ENCODE measurements around the gene ACSS1.

Gene ACSS1

DNA sequence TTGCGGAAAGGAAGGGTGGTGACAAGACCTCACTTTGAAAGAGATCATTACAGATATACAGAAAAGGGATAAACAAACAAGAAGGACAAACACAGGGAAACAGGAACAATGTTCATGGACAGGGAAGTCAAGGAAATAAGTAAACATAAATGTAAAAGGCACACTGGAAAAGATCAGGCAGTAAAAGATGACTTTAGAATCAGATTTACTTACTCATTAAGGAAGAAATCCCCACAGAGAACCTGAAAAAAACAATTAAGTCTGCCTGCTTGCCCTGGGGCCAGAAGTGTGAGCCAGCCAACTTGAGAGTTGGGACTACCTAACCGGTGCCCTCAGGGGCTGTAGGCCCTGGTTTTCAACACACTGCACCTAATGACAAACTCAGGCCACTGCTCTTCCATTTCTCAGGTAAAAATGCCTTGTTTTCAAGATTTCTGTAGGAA lies 67.1 kb downstream of the ACSS1 start:
- no peaks in the 10 kb centered on the region for H3K9me3 ChIP-seq (ENCODE audit: control insufficient read depth, insufficient read depth, low read length)
- H3K36me3 ChIP-seq (ENCODE audit: insufficient read depth, low read length), result peaks cover 3% of the 10 kb centered on the region; the same call in 1 of the 2 replicates
- no peak overlapping the region for H3K9ac ChIP-seq (ENCODE audit: low read depth, low read length)
- 0 out of 2 replicates have a peak, but pooled peaks cover 8% of the 10 kb centered on the region for H3K4me1 ChIP-seq (ENCODE audit: insufficient read depth, low read length)

DNA sequence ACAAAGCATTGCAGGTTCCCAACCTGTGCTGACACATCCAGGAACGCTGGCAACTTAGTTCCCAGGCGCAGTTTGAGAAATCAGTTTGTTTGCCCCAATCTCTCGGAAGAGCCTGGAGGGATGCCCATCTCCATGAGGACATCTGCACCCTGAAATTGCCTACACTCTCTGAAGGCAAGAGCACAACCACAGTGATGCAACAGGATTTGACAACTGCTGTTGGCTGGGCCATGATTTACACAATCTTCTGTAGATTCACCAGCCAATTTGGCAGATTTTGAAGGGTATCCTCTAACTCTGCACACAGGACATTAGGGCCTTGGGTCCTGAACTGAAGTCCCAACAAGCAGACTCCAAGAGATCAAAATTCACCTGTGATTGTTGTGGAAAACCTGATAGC lies 68.8 kb downstream of the ACSS1 start:
- H3K9ac ChIP-seq (ENCODE audit: low read depth, low read length), result no peak overlapping the region
- peaks cover 3% of the 10 kb centered on the region; the same call in 1 of the 2 replicates for H3K36me3 ChIP-seq (ENCODE audit: insufficient read depth, low read length)
- no peaks in the 10 kb centered on the region for H3K9me3 ChIP-seq (ENCODE audit: control insufficient read depth, insufficient read depth, low read length)
- 0 out of 2 replicates have a peak, but pooled peaks cover 8% of the 10 kb centered on the region for H3K4me1 ChIP-seq (ENCODE audit: insufficient read depth, low read length)

DNA sequence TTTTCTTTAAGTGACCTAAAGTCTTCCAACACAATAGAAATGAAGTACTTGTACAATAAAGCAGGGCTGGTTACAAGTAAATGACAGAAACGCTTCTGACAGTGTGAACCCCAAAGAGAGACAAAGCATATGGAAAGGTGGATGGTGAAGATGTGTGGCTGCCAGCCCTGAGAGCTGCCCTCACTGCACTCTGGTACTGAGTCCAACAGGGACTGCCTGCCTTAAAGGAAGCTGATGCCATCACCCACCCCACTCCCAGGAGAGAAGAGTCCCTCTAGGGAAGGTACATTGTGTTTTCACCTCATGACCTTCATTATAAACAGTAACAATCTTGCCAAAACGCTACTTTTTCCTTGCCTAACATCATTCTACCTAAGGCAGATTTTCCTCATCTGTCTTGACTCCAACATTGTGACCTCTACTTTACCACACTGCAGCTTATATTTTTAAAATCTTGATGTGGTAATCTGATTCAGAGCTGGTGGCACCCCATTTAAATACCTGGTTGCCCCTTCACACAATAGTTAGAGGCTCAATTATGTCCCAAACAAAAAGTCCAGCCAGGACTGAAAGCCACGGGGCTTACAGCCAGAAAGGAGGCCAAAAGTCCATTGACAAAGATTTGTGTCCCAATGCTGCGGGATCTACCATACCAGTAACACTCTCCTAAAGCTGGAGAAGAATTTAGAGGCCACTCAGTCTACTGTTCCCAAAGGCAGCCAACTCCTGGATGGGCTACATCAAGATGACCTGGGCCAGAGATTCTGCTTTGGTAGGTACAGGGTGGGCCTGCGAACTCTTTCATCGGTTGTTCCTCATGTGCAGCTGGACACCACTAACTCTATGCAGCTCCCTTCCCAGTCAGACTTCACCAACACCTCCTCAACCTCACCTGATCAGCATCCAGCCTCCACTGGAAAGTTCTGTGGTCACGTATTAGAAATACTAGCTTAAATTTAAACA lies 69.8 kb downstream of the ACSS1 start:
- H3K4me1 ChIP-seq (ENCODE audit: insufficient read depth, low read length), result 0 out of 2 replicates have a peak, but pooled peaks cover 8% of the 10 kb centered on the region
- no peaks in the 10 kb centered on the region for H3K9me3 ChIP-seq (ENCODE audit: control insufficient read depth, insufficient read depth, low read length)
- H3K36me3 ChIP-seq (ENCODE audit: insufficient read depth, low read length), result peaks cover 3% of the 10 kb centered on the region; the same call in 1 of the 2 replicates
- no peak overlapping the region for H3K9ac ChIP-seq (ENCODE audit: low read depth, low read length)

DNA sequence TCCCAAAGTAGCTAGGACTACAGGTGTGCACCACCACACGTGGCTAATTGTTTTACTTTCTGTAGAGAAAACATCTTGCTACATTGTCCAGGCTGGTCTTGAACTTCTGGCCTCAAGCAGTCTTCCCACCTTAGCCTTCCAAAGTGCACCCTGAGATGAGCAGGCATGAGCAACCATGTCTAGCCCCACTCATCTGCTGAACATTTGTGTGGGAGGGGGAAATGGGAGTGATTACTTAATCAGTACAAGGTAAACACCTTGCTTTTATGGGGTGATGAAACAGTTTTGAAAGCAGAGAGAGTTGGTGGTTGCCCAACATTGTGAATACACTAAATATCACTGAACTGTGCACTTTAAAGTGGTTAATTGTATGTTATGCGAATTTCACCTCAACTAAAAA lies 70.7 kb downstream of the ACSS1 start:
- H3K4me1 ChIP-seq (ENCODE audit: insufficient read depth, low read length), result 0 out of 2 replicates have a peak, but pooled peaks cover 8% of the 10 kb centered on the region
- H3K9ac ChIP-seq (ENCODE audit: low read depth, low read length), result no peak overlapping the region
- H3K9me3 ChIP-seq (ENCODE audit: control insufficient read depth, insufficient read depth, low read length), result no peaks in the 10 kb centered on the region
- peaks cover 3% of the 10 kb centered on the region; the same call in 1 of the 2 replicates for H3K36me3 ChIP-seq (ENCODE audit: insufficient read depth, low read length)

DNA sequence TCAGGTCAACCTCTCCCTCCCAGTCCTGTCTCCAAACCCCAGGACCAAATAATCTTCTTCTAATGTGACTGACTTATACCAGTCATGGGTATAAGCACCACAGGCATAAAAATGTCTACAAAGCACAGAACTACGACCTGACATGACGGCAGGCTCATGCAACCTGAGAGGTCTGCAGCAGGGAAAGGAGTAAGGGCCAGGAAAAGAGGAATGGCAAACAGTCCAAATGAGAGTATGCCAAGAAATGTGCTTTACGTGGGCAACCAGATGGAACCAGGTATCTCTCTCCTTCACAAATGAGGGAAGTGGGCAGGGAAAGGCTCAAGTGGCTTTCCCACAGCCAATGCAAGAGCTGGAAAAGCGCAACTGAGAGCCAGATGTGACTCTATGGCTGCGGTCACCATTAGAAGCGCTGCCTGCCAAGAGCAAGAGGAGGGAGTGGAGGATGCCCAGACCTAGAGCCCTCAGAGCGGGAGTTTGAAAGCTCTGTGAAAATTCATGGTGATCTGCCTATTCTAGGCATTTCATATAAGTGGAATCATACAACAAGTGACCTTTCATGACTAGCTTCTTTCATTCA lies 71.4 kb downstream of the ACSS1 start:
- Histone ChIP-seq H3K9ac (ENCODE audit: low read depth, low read length) (no peak overlapping the region), H3K9me3 (ENCODE audit: control insufficient read depth, insufficient read depth, low read length) (no peaks in the 10 kb centered on the region), H3K36me3 (ENCODE audit: insufficient read depth, low read length) (peaks cover 3% of the 10 kb centered on the region; the same call in 1 of the 2 replicates), H3K4me1 (ENCODE audit: insufficient read depth, low read length) (0 out of 2 replicates have a peak, but pooled peaks cover 8% of the 10 kb centered on the region)

DNA sequence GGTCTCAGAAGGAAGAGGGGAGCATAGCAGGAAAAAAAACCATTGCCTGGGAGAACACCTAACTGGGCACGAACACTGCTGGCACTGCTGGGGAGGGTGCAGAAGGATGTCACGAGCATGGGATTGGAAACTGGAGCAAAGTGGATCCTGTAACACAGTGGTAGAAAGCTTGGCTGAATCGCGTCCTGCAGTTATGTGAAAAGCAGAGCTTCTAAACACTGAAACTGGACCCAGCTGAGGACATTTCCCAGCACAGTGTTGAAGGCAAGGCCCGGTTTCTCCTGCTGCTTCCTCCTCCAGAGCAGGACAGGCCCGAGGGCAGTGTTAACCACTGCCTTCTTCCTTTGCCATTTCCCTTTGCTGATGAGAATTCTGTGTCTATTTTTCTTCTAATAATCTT lies 72.1 kb downstream of the ACSS1 start:
- Histone ChIP-seq H3K36me3 (ENCODE audit: insufficient read depth, low read length) (peaks cover 3% of the 10 kb centered on the region; the same call in 1 of the 2 replicates), H3K9ac (ENCODE audit: low read depth, low read length) (no peak overlapping the region), H3K9me3 (ENCODE audit: control insufficient read depth, insufficient read depth, low read length) (no peaks in the 10 kb centered on the region), H3K4me1 (ENCODE audit: insufficient read depth, low read length) (0 out of 2 replicates have a peak, but pooled peaks cover under 1% of the 10 kb centered on the region)

DNA sequence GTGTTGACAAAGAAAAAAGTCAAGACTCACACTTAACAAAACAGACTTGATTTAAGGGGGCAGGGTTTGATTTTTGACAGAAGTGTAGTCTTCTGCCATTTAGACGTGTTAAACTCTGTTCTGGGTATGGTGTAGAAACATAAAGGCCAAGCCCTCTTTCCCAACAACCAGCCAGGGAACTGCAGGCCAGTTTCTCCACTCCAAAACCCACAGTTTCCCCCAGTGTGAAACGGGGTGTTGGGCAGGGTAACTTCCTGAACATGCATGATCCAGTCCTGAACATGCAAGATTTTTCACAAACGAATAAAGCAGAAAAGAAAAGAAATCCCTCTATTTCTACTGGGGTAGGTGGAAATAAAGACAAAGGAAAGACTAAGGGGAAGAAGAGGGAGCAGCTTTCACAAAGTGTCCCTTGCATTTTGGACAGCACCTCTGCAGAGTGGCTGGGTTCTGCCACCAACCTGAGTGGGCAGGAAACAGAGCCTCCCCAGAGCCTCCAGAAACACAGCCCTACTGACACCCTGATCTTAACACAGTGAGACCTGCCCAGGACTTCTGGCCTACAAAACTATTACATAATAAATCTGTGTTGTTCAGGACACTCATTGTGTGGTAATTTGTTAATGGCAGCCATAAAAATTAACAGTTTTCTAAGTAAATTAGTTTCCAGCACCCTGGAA lies 72.8 kb downstream of the ACSS1 start:
- H3K36me3 ChIP-seq (ENCODE audit: insufficient read depth, low read length), result peaks cover 3% of the 10 kb centered on the region; the same call in 1 of the 2 replicates
- no peaks in the 10 kb centered on the region for H3K9me3 ChIP-seq (ENCODE audit: control insufficient read depth, insufficient read depth, low read length)
- H3K4me1 ChIP-seq (ENCODE audit: insufficient read depth, low read length), result no peaks in the 10 kb centered on the region
- H3K9ac ChIP-seq (ENCODE audit: low read depth, low read length), result no peak overlapping the region

DNA sequence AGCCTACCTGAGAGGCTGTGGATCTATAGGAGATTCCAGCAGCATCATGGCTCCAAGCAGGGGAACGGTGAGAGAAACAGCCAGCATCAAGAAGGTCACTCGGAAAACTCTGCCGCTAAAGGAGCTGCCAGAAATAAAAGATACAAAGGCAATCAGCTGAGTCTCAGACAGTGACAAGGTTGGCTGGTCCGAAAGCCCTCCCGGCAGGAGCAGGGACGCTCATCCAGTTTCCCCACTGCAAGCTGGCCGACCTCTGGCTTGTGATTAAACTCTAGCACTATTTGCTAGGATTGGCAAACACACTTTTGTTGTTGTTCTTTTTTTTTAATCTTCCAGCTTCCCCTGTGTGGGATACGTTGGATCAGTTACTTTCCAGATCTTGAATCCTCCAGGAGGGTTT lies 74.0 kb downstream of the ACSS1 start:
- Histone ChIP-seq H3K9me3 (ENCODE audit: control insufficient read depth, insufficient read depth, low read length) (no peaks in the 10 kb centered on the region), H3K9ac (ENCODE audit: low read depth, low read length) (no peak overlapping the region), H3K4me1 (ENCODE audit: insufficient read depth, low read length) (no peaks in the 10 kb centered on the region), H3K36me3 (ENCODE audit: insufficient read depth, low read length) (no peaks in the 10 kb centered on the region)

DNA sequence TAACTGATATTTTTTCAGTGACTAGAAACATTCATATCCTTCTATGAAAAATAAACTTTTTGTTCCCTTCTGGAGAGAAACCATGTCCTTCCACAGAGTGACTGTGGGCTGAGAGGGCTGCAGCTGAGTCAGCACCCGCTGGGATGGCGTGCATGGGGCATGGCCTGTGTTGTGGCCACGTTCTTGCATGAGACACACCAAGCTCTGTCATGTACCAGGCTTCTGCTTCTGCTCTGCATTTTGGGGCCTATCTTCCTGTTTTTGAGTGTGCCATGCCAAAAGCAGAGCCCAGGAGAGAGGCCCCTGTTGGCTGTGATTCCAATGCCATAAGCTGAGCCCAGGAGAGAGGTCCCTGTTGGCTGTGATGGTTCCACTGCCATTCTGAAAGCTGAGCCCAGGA lies 76.1 kb downstream of the ACSS1 start:
- H3K9me3 ChIP-seq (ENCODE audit: control insufficient read depth, insufficient read depth, low read length), result no peaks in the 10 kb centered on the region
- no peaks in the 10 kb centered on the region for H3K4me1 ChIP-seq (ENCODE audit: insufficient read depth, low read length)
- H3K36me3 ChIP-seq (ENCODE audit: insufficient read depth, low read length), result peaks cover 2% of the 10 kb centered on the region; the same call in 1 of the 2 replicates
- H3K9ac ChIP-seq (ENCODE audit: low read depth, low read length), result no peak overlapping the region

DNA sequence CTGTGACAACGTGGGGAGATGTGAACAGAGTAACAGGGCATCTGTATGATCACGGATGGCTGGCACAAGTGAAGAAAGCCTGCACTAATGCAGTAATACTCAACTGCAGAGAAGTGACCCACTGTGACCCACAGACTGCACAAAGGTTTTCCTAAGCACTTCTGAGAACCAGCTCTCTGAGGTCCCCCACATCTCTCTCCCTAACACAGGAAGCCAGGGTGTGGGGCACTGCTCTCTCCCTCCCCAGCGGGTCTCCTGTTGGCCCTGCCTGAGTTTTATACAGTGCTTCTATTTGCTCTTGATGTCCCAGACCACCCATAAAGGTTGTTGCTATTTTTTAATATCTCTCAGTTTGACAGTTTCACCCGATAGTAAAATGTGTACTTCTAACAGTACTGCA lies 76.7 kb downstream of the ACSS1 start:
- no peaks in the 10 kb centered on the region for H3K4me1 ChIP-seq (ENCODE audit: insufficient read depth, low read length)
- peaks cover 2% of the 10 kb centered on the region; the same call in 1 of the 2 replicates for H3K36me3 ChIP-seq (ENCODE audit: insufficient read depth, low read length)
- H3K9me3 ChIP-seq (ENCODE audit: control insufficient read depth, insufficient read depth, low read length), result no peaks in the 10 kb centered on the region
- H3K9ac ChIP-seq (ENCODE audit: low read depth, low read length), result no peak overlapping the region

DNA sequence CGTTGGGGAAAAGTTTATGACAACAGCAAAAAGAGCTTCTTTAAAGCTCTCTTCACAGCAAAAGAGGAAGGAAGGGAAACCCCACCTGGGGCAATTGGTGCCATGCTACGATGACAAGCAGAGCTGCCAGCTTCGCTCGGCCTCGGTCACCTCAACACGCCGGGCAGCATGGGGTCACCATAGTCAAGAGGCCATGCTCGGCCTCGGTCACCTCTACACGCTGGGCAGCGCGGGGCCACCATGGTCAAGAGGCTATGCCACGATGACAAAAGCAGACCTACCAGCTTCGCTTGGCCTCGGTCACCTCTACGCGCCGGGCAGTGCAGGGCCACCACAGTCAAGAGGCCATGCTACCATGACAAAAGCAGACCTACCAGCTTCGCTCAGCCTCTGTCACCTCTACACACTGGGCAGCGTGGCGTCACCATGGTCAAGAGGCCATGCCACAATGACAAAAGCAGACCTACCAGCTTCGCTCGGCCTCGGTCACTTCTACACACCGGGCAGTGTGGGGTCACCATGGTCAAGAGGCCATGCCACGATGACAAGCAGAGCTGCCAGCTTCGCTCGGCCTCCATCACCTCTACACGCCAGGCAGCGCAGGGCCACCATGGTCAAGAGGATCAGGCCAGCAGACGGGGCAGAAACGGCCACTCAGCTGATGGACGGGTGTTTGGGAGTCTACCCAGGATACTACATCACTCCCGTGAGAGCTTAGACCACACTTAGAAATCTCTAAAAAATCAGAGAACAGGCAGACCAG lies 77.5 kb downstream of the ACSS1 start:
- H3K4me1 ChIP-seq (ENCODE audit: insufficient read depth, low read length), result no peaks in the 10 kb centered on the region
- peaks cover 2% of the 10 kb centered on the region; the same call in 1 of the 2 replicates for H3K36me3 ChIP-seq (ENCODE audit: insufficient read depth, low read length)
- no peaks in the 10 kb centered on the region for H3K9me3 ChIP-seq (ENCODE audit: control insufficient read depth, insufficient read depth, low read length)

DNA sequence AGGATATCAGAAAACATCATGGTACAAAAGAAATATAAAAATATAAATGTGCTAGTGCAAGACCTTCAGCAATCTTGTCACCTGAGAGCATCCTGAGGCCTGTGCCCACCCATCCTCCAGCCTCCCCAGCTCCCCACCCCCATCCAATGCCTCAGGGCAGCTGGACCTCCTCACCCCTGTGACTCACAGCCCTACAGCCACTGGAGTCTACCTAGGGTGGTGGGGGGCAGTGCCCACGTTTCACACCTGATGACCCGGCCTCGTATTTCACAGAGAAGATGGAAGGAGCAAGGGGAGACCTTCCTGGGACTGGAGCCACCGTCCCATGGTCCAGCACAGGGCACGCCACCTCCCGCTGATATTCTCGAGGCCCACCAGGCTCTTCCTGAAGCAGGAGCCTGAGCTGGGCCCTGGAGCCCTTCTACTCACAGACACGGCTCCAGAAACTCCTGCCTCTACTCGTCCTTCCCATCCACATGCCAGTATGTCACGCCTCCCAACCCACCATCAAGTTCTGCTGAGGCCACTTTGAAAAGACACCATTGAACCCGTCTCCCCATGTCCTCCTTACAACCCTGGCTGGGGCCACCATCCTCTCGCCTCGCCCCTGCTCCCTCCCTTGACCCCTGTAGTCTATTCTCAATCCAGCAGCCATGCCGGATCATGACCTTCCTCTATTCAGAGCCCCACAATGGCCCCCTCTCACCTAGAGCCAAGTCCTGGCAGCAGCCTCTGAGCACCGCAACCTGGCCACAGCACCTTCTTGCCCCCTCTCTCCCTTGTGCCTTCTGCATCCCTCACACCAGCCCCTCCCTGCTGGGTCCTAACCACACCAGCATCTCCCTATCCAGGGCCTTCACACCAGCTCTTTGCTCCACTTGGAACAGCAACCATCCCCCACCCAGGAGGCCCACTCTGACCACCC lies 78.6 kb downstream of the ACSS1 start:
- no peaks in the 10 kb centered on the region for H3K4me1 ChIP-seq (ENCODE audit: insufficient read depth, low read length)
- H3K36me3 ChIP-seq (ENCODE audit: insufficient read depth, low read length), result peaks cover 2% of the 10 kb centered on the region; the same call in 1 of the 2 replicates
- no peaks in the 10 kb centered on the region for H3K9me3 ChIP-seq (ENCODE audit: control insufficient read depth, insufficient read depth, low read length)
- no peak overlapping the region for H3K9ac ChIP-seq (ENCODE audit: low read depth, low read length)

More for the DNA sequence above, 77.5 kb downstream of the ACSS1 start:
- no peak overlapping the region for H3K9ac ChIP-seq (ENCODE audit: low read depth, low read length)

DNA sequence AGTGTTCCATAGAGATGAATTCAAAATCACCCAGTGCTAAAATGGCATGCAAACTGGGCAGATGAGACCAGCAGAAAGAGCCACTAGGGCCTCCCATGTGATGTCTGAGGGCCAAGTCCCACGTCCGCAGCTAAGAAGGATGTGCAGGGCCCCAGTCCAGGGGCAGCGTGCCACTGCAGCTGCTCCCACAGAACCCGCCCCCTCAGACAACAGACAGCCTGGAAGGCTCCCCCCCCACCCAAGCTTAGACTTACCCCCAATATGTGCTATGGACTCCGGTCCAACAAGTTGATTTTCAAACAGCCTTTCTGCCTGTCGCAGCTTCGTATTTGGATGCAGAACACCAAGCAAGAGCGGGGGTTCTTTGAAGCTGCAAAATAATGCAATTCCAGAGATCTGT lies 79.4 kb downstream of the ACSS1 start:
- Histone ChIP-seq H3K9ac (ENCODE audit: low read depth, low read length) (no peak overlapping the region), H3K4me1 (ENCODE audit: insufficient read depth, low read length) (no peaks in the 10 kb centered on the region), H3K36me3 (ENCODE audit: insufficient read depth, low read length) (peaks cover 2% of the 10 kb centered on the region; the same call in 1 of the 2 replicates), H3K9me3 (ENCODE audit: control insufficient read depth, insufficient read depth, low read length) (no peaks in the 10 kb centered on the region)
